ENCODE results near the gene ITGB8. TPM values are rescaled to one million over a fixed set of nuclear protein-coding genes. Genes with fewer than 3 reads are reported as not detected.

The ITGB8 gene
- total and polyA plus RNA-seq, 9 donors = 3.7 to 45.5 (median 10.6) TPM

- intact Hi-C loops (cut with DNase I) = no loop called here
- Histone ChIP-seq H3K27me3 (no peaks in the 10 kb centered on the region), H3K27ac (no peak overlapping the region), H3K9me3 (no peaks in the 10 kb centered on the region), H3K4me3 (no peak overlapping the region), H3K4me1 (ENCODE audit: insufficient read depth) (no peaks in the 10 kb centered on the region), H3K36me3 (no peaks in the 10 kb centered on the region)
- whole genome bisulfite sequencing, 3 donors = 92 to 94% (median 93%) methylated on average over 4 of the region's 4 CpGs
- no peak for DNase-seq
- TF ChIP-seq EP300 (IDR thresholded peaks at IDR 0.05) (no peak), CTCF (IDR thresholded peaks at IDR 0.05) (no peak), POLR2A (IDR thresholded peaks at IDR 0.05) (no peak)
Measured at GRCh38 chr7:20459419-20459818, 128.7 kb downstream of the ITGB8 start.

GRCh38 chr7:20464891-20465290, 134.2 kb downstream of the ITGB8 start:
- Histone ChIP-seq H3K36me3 (no peaks in the 10 kb centered on the region), H3K27ac (no peak overlapping the region), H3K27me3 (no peaks in the 10 kb centered on the region), H3K4me3 (no peak overlapping the region), H3K4me1 (ENCODE audit: insufficient read depth) (no peaks in the 10 kb centered on the region), H3K9me3 (no peaks in the 10 kb centered on the region)
- TF ChIP-seq POLR2A (IDR thresholded peaks at IDR 0.05) (no peak), CTCF (IDR thresholded peaks at IDR 0.05) (no peak), EP300 (IDR thresholded peaks at IDR 0.05) (no peak)
- intact Hi-C loops (cut with DNase I) = no loop called here
- WGBS, 3 donors = 81 to 90% (median 86%) methylated on average over 1 of the region's 1 CpG
- DNase-seq = no peak

Small RNA genes within 50 kb of the gene (small RNA-seq; reads per million reads assigned to genes)
- not detected for gene RF00275

Other genes starting within 250 kb of the ITGB8 start
- 1 to 10 TPM in 3 of 7 donors, under 1 TPM in 3, not detected in 1; 0.15 to 3.5 (median 0.76) TPM for gene MACC1, start 113.5 kb upstream of the ITGB8 start, total RNA-seq
- gene MACC1, start 113.5 kb upstream of the ITGB8 start, polyA plus RNA-seq = under 1 TPM in 1 of 2 donors, not detected in 1; 0.05 TPM

All from ovary (tissue), 9 donors.